Kidney glomerular epithelial cell (primary cell): ENCODE results near the gene RSPH9.
"Not testable (repeated sequence)": the region's sequence is repeated elsewhere in the genome, so short reads cannot be mapped to it uniquely, and the experiment has no call there.

ENCODE experiments used
- DNase-seq: peaks from one replicate; lab custom pipeline; 2025; lab: John Stamatoyannopoulos, UW

RSPH9 gene

DNA sequence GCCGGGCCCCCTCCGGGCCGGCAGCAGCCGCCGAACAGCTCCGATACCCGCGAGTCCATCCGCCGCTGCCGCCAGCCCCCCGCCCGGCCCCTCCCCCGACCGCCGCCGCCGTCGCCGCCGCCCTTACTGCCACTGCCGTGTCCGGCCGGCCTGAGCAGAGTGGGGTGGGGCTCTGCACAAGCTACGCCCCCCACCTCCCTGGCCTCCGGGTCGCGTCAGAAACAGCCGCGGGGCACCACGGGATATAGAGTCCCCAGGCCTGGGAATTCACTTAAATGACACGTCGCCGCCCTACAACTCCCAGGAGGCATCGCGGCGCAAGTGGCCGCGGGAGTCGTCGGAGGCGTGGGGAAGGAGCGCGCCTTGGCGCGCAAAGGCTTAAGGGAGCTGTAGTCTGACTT is 15.7 kb upstream of the RSPH9 start, which contains the start of gene GTPBP2:
Gene GTPBP2 (minus strand): TSS at position 161 of the 401 bp plus-strand sequence. CDS start 102 bp downstream, at position 59.
- peak; percentile 95 for DNase-seq

DNA sequence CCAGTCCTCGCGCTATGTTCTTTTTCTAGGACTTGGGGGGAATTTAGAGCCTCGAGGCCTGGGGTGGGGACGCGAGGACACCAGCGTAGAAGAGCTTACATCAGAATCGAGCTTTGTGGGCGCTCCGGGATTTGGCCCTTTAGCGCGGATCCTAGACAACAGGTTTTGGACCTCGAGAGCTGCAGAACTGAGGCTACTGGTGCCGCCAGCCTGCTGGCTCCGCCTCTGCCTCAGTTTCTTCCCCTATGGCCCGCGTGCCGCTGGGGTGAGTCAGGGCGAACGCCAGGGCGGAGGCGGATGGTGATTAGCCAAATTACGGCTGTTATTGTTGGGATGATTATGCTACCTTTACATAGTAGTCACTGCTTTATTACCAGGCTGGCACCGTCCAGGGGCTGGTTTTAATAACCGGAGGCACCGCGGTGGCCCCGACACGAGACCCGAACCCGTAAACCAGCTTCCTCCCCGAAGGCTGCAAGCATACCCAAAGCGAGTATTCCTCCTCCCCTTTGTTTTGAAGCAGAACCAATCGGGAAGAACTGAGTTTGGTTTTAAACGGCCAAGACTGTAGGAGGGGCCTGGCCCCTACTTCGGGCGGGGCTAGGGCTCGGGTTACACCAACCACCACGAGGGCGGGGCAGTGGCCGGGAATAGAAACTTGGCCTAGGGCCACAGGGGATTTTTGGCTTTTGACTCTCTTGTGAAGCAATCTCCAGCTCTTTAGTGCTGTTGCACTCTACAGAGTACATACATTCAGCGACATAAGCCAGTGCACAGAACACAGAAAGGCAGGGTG is 15.1 kb upstream of the RSPH9 start:
- DNase-seq: peak; percentile 94

DNA sequence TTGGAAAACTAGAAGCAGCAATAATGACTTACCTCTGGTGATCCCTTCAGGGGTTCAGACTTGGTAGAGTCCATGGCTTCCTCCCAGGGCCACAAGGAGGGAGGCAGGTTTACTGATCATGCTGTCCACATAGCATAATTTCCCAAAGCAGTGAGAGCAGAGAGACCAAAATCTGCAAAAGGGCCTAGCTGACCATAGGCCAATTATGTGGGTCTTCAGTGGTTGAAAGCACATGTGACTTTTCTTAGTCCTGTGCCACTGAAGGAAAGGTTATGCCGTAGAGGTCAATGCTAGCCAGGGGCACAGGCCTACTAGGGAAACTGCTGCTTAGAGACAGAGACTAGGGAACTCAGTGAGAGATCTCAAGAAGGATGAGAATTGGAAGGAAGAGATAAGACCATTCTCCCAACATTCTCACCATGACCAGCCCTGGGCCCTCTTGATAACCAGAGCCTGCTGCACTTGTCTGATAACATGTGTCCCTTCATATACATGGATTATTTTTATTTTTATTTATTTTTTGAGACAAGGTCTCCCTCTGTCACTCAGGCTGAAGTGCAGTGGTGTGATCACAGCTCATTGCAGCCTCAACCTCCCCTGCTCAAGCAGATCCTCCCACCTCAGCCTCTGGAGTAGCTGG is 13.7 kb upstream of the RSPH9 start:
- DNase-seq: no peak

DNA sequence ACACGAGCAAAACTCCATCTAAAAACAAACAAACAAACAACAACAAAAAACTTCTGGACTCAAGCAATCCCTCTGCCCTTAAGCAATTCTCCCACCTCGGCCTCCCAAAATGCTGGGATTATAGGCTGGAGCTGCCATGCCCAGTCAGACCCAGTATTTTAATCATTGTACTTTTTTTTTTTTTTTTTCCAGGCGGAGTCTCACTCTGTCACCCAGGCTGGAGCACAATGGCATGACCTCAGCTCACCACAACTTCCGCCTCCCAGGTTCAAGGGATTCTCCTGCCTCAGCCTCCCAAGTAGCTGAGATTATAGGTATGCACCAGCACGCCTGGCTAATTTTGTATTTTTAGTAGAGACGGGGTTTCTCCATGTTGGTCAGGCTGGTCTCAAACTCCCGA is 11.8 kb upstream of the RSPH9 start:
- not testable (repeated sequence) for DNase-seq

DNA sequence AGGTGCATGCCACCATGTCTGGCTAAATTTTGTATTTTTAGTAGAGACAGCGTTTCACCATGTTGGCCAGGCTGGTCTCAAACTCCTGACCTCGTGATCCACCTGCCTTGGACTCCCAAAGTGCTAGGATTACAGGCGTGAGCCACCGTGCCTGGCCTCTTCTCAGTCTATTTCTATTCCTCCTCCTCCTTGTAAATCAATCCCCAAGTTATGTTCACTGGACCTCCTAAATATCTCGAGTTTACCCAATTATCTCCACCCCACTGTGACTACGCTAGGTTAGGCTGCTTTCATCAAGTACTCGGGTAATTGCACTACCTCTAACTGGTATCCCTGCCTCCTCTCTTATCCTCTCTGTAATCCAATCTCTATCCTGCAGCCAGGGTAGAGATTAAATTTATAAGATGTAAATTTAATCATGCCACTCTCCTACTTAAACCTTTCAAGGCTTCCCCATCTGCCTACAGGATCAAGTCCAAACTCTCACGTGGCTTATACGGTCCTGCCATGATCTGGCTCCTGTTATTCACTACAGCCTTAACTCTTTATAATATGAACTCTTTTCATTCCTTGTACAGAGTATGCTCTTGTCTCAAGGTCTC is 10.0 kb upstream of the RSPH9 start:
- DNase-seq: no peak

DNA sequence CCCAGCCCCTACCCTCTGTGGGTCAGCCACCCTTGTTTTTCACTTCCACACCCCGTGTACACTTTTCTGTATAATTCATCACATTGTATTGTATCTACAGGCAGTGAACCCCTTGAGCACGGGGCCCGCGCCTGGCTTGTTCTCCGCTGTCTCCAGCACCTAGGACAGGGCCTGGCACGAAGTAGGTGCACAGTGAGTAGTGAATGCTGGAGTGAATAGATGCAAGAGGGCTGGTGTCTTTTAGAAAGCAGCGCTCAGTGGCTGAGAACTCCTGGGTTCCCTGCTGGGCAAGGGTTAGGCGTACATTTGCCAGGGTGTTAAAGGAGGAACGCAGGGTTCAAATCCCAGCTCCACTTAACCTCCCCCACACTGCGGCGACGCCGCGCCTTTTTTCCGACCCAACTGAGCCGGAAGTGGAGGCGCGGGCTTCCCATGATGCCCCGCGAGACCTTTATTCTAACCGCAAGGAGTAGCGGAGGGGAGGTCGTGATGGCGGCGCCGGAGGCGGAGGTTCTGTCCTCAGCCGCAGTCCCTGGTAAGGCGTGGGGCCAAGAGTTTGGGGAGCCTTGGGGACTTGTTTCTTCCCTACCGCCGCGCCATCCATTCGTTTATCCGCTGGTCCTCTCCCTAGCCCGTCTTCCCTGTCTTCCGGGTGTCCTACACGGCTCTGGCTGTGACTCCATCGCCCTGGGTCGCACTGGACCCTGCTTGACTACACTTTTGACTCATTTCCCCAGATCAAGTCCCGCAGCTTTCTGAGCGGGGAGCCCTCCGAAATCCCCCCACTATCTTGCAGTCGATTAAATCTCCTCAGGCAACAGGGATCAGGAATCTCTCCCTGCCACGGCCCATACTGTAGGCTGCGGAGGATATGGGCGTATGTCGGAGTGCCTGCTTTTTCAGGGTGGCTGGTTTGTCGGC is 9.2 kb upstream of the RSPH9 start, which contains the start of gene MAD2L1BP:
Gene MAD2L1BP (plus strand): TSS at position 454 of the 921 bp plus-strand sequence. CDS start 36 bp downstream, at position 490.
- DNase-seq: peak; percentile 76

DNA sequence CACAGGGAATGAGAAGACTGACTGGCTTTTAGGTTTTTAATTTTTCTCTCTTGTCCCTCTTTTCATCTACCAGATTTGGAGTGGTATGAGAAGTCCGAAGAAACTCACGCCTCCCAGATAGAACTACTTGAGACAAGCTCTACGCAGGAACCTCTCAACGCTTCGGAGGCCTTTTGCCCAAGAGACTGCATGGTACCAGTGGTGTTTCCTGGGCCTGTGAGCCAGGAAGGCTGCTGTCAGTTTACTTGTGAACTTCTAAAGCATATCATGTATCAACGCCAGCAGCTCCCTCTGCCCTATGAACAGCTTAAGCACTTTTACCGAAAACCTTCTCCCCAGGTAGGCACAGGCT is 8.6 kb upstream of the RSPH9 start:
- no peak for DNase-seq

DNA sequence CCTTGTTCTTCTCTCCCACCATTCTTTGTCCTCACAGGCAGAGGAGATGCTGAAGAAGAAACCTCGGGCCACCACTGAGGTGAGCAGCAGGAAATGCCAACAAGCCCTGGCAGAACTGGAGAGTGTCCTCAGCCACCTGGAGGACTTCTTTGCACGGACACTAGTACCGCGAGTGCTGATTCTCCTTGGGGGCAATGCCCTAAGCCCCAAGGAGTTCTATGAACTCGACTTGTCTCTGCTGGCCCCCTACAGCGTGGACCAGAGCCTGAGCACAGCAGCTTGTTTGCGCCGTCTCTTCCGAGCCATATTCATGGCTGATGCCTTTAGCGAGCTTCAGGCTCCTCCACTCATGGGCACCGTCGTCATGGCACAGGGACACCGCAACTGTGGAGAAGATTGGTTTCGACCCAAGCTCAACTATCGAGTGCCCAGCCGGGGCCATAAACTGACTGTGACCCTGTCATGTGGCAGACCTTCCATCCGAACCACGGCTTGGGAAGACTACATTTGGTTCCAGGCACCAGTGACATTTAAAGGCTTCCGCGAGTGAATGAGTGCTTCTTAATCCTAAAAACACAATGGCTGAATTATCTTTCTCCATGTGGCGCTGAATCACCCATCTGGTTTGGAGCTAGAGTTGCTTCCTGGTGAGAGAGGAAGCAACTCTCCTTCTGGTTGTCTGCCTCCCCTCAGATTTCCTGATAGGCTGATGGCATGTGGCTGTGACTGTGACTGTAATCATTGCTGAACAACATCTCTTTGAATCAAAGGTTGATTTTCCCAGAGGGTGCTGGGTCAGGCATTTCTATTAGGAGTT is 4.6 kb upstream of the RSPH9 start:
- no peak for DNase-seq

DNA sequence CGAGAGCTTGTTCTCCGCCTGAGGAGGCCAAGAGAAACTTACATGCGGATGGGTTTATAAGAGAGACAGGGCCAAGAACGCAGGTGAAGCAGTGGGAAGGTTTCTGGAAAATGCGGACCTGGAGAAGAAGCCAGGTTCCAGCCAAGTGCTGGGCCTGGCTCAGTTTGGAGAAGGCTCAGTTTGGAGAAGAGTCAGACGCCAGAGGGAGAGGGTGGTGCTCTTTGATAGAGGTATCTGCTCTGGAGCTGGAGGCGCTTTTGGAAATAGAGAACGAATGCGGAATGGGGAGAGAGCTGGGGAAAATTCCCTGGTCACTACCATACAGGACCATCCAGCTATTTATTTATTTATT is 753 bp downstream of the RSPH9 start:
- DNase-seq: no peak

DNA sequence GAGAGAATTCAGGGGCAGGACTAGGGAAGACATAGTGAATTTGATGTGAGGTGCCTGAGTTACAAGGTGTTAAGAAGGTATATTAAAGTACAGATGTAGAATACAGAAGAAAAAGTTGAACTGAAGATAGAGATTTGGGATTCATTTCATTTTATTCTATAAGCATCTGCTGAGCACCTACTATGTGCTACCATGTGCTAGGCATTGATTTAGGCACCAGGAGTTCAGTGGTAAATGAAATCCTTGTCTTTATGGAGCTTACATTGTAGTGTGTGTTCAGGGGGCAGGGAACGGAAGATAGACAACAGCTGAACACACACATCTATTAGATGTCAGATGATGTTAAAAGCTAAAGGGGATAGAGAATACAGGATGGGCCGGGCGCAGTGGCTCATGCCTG is 2.8 kb downstream of the RSPH9 start:
- no peak for DNase-seq

DNA sequence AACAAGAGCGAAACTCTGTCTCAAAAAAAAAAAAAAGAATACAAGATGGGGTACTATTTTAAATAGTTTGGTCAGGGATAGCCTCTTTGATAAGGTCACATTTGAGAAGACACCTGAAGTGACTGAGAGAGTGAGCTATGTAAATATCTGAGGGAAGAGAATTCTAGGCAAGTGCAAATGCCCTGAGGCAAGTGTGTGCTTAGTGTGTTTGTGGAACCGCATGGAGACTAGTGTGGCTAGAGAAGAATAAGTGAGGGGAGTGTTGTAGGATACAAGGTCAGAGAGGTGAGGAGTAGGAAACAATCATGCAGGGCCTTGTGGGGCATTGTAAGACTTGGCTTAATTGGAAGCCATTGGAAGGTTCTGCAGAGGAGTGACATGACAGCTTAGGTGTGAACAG is 3.4 kb downstream of the RSPH9 start:
- no peak for DNase-seq

DNA sequence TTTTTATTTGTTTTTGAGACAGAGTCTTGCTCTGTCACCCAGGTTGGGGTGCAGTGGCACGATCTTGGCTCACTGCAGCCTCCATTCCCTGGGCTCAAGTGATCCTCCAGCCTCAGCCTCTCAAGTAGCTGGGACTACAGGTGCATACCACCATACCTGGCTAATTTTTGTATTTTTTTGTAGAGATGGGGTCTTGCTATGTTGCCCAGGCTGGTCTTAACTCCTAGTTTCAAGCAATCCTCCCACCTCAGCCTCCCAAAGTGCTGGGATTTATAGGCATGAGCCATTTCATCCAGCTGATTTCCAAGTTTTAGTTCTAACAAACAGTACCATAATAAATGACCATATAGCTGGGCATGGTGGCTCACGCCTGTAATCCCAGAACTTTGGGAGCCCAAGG is 8.0 kb downstream of the RSPH9 start:
- DNase-seq: not testable (repeated sequence)

DNA sequence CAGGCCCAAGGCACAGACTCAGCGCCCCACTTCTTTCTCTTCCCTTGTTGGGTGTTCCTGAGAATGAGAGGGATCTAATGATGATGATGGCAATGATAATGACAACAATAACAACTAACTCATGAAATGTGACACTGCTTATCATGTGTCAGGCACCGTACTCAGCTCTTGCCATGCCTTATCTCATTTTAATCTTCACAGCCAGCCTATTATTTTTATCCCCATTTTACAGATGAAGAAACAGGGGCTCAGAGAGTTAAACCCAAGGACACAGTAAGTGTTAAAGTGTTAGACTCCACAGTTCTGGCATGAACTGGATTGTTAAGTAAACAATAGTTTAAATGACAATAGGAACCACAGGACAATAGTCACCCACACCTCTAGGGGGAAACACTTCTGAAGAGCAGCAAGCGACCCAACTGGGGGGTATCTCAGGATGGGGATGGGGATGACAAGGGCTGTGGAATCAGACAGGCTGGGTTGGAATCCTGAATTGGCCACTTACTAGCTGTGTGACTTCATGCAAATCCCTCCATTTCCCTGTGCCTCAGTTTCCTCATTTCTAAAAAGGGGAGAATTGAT is 12.5 kb downstream of the RSPH9 start:
- DNase-seq: no peak

DNA sequence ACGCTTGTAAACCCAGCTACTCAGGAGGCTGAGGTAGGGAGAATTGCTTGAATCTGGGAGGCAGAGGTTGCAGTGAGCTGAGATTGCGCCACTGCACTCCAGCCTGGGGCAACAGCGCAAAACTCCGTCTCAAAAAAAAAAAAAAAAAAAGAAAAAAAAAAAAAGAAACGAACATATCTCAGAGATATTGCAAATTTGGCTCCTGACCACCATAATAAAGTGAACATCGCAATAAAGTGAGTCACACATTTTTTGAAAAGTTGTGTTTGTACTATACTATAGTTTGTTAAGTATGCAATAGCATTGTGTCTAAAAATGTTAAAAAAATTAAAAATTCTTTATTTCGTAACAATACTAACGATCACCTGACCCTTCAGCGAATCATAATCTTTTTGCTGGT is 13.3 kb downstream of the RSPH9 start:
- DNase-seq: no peak

DNA sequence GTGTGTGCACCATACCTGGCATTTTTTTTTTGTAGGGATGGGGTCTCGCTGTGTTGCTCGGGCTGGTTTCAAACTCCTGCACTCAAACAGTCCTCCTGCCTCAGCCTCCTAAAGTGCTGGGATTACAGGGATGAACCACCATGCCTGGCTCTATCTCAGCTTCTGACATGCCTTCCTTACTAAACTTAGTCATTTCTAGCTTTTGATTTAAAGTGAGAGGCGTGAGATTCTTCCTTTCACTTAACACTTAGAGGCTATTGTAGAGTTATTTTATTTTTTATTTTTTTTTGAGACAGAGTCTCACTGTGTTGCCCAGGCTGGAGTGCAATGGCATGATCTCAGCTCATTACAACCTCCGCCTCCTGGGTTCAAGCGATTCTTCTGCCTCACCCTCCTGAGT is 18.1 kb downstream of the RSPH9 start:
- DNase-seq: not testable (repeated sequence)

DNA sequence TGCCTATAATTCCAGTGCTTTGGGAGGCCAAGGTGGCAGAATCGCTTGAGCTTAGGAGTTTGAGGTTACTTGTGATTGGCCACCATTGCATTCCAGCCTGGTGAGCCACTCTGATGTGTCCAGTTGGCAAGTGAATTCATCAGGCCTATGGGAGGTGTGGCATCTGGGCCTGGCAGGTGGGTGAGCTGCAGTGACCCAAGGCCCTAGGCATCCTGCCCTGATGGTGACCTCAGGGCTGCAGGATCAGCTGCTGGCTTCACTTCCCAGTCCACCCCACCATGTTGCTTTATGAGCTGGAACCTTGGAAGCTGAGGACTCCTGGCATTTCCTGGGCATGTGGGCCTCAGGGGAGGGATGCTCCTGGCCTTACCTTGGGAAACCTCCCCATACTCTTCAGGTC is 20.5 kb downstream of the RSPH9 start:
- DNase-seq: peak; percentile 33

DNA sequence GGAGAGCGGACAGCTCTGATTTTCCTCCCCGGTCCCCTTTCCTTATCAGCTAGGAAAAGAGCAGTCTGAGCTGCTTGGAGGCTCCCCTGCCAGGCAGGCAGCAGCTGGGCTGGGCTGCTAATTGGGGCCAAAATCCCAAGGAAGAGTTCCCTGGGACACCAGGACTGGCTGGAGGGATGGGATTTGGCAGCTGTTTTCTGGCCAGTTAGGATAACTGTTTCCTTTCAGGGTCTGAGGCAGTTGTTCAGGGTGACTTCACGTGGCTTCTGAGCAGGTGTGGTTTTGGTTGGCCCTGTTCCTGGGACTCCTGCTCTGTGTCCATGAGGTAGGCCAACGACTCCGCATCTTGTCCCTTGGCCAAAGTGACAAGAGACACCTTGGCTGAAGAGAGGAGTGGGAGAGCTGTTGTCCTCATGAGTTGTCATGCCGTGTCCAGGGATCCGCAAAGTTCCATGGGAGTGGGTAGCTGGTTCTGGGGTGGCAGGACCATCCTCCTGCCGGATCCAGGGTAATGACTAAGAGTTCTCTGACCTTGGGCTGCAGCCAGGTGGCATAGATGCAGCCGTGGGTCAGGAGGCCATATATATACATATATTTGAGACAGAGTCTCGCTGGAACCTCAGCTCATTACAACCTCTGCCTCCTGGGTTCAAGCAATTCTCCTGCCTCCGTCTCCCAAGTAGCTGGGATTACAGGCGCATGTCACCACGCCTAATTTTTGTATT is 21.5 kb downstream of the RSPH9 start:
- DNase-seq: no peak

DNA sequence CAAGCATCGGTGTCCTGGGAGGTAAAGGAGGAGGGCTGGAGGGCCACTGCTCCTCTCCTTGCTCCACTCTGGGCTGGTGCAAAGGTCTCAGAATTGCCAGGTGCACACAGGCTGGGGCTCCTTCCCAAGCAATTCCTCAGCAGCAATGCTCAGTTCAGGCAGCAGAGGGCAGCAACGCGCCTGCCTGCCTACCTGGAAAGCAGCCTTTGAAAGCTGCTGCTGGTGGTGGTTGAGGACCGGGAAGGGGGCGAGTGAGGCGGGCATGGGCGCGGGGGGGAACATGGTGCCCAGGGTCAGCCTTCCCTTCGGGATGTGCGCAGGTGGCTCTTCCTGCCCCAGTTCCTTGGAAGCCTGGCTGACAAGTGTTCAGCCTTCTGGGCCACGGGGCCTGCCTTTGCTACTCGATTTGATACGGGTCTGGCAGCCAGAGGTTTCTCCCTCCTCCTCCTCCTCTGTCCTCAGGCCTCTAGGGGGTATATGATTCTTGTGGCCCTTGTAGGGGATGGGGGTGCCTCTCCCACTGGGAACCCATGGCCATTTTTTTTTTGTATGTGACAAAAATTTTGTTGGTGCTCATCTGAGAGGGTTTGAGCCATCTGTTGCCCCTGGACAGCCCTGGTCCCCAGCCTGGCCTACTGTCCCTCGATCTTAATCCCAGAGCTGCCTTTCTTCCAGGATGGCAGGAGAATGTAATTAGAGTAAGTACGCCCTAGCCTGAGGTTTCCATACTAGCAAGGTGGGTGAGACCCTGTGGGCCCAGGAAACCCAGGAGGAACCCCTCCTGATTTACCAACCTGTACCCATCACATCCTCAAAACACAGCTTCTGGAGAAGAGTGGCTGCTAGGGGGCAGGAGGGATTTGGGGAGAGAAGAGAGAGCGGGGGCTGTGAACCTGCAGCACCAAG is 22.7 kb downstream of the RSPH9 start:
- DNase-seq: peak; percentile 80
